ENCODE results near the gene GRB10. TPM values are rescaled to one million over a fixed set of nuclear protein-coding genes. Genes with fewer than 3 reads are reported as not detected.

The GRB10 gene
- total RNA-seq, 1 experiment from 2014 or later, result 68.2 TPM

GRCh38 chr7:50676740-50677637, 105.7 kb downstream of the GRB10 start:
- ChIA-PET POLR2A (no interaction called here), CTCF (interaction anchor here (0.6 to 5.5 kb wide), 15 partner anchors 11 to 502 kb away, joined by 3 to 77 read pairs (median 6); no protein-coding TSS in a partner anchor)
- H3K9me3 Mint-ChIP-seq (ENCODE audit: unreplicated experiment), result no peaks in the 10 kb centered on the region
- H3K27me3 Mint-ChIP-seq (ENCODE audit: insufficient read depth, unreplicated experiment), result no peaks in the 10 kb centered on the region
- H3K4me3 Mint-ChIP-seq (ENCODE audit: unreplicated experiment), result no peak overlapping the region
- DNase-seq (ENCODE audit: unreplicated experiment), result no peak
- H3K4me1 Mint-ChIP-seq (ENCODE audit: insufficient read depth, unreplicated experiment), result peaks cover 3% of the 10 kb centered on the region
- TF ChIP-seq CTCF (IDR thresholded peaks at IDR 0.05; ENCODE audit: unreplicated experiment), result no peak
- peaks cover 10% of the 10 kb centered on the region for H3K36me3 Mint-ChIP-seq (ENCODE audit: insufficient read depth, unreplicated experiment)
- H3K27ac Mint-ChIP-seq (ENCODE audit: low read depth, unreplicated experiment), result peak overlapping the region; percentile 55
- intact Hi-C loops (cut with micrococcal nuclease), result loop anchor here (5.0 kb wide), 2 partner anchors 465 to 585 kb away; partner anchors contain the start of gene ZPBP
- BruUV-seq (replicated peaks), result no TSS peak

GRCh38 chr7:50676079-50676478, 106.6 kb downstream of the GRB10 start:
- H3K27me3 Mint-ChIP-seq (ENCODE audit: insufficient read depth, unreplicated experiment), result no peaks in the 10 kb centered on the region
- H3K4me3 Mint-ChIP-seq (ENCODE audit: unreplicated experiment), result no peak overlapping the region
- H3K36me3 Mint-ChIP-seq (ENCODE audit: insufficient read depth, unreplicated experiment), result peaks cover 10% of the 10 kb centered on the region
- peak overlapping the region; percentile 55 for H3K27ac Mint-ChIP-seq (ENCODE audit: low read depth, unreplicated experiment)
- ChIA-PET CTCF (interaction anchor here (0.6 to 5.4 kb wide), 13 partner anchors 10 to 503 kb away, joined by 3 to 47 read pairs (median 5); no protein-coding TSS in a partner anchor), POLR2A (interaction anchor here (1.1 kb wide), 1 partner anchor 39 kb away, joined by 3 read pairs; no protein-coding TSS in a partner anchor)
- intact Hi-C loops (cut with micrococcal nuclease), result loop anchor here (5.0 kb wide), 2 partner anchors 466 to 584 kb away; partner anchors contain the start of gene ZPBP
- no peaks in the 10 kb centered on the region for H3K9me3 Mint-ChIP-seq (ENCODE audit: unreplicated experiment)
- BruUV-seq (replicated peaks), result no TSS peak
- DNase-seq (ENCODE audit: unreplicated experiment), result no peak
- no peak for TF ChIP-seq CTCF (IDR thresholded peaks at IDR 0.05; ENCODE audit: unreplicated experiment)
- no peaks in the 10 kb centered on the region for H3K4me1 Mint-ChIP-seq (ENCODE audit: insufficient read depth, unreplicated experiment)

- intact Hi-C loops (cut with micrococcal nuclease), result loop anchor here (5.0 kb wide), 2 partner anchors 467 to 583 kb away; partner anchors contain the start of gene ZPBP
- BruUV-seq (replicated peaks), result no TSS peak
- no peak for TF ChIP-seq CTCF (IDR thresholded peaks at IDR 0.05; ENCODE audit: unreplicated experiment)
- ChIA-PET CTCF (interaction anchor here (0.6 to 5.4 kb wide), 11 partner anchors 9 to 490 kb away, joined by 3 to 47 read pairs (median 4); no protein-coding TSS in a partner anchor), POLR2A (interaction anchor here (1.1 kb wide), 1 partner anchor 40 kb away, joined by 3 read pairs; no protein-coding TSS in a partner anchor)
- Mint-ChIP-seq H3K36me3 (ENCODE audit: insufficient read depth, unreplicated experiment) (peaks cover 19% of the 10 kb centered on the region), H3K27ac (ENCODE audit: low read depth, unreplicated experiment) (no peak overlapping the region), H3K4me1 (ENCODE audit: insufficient read depth, unreplicated experiment) (no peaks in the 10 kb centered on the region), H3K27me3 (ENCODE audit: insufficient read depth, unreplicated experiment) (no peaks in the 10 kb centered on the region), H3K4me3 (ENCODE audit: unreplicated experiment) (no peak overlapping the region), H3K9me3 (ENCODE audit: unreplicated experiment) (no peaks in the 10 kb centered on the region)
- DNase-seq (ENCODE audit: unreplicated experiment), result no peak
Measured at GRCh38 chr7:50674896-50675835, 107.5 kb downstream of the GRB10 start.
